Measurements from ENCODE around the gene MYBPHL.

MYBPHL gene

DNA sequence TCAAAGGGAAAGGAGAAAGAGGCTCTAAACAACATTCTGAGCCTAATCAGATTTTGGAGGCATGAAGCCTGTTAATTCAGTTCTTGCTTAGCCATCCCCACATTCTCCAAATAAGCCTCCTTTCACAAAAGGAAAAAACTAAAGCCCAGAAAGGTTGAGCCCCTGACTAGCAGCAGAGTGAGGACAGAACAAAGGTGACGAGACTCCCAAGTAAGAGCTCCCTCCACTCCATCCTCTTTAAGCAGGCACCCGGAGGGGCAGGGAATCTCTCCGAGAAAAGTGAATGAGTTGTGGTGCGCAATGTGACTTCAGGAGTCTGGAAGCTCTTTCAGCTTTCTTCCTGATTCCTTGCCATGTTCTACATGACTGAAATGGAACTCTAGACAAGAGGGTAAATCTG, 43.4 kb upstream of the MYBPHL start:
- no peaks in the 10 kb centered on the region for H3K36me3 ChIP-seq (ENCODE audit: control insufficient read depth, insufficient read depth, low read length)
- TF ChIP-seq, protein P1, sequence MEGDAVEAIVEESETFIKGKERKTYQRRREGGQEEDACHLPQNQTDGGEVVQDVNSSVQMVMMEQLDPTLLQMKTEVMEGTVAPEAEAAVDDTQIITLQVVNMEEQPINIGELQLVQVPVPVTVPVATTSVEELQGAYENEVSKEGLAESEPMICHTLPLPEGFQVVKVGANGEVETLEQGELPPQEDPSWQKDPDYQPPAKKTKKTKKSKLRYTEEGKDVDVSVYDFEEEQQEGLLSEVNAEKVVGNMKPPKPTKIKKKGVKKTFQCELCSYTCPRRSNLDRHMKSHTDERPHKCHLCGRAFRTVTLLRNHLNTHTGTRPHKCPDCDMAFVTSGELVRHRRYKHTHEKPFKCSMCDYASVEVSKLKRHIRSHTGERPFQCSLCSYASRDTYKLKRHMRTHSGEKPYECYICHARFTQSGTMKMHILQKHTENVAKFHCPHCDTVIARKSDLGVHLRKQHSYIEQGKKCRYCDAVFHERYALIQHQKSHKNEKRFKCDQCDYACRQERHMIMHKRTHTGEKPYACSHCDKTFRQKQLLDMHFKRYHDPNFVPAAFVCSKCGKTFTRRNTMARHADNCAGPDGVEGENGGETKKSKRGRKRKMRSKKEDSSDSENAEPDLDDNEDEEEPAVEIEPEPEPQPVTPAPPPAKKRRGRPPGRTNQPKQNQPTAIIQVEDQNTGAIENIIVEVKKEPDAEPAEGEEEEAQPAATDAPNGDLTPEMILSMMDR (IDR thresholded peaks at IDR 0.05; ENCODE audit: insufficient read depth, low read length, poor library complexity, severe bottlenecking): no peak
- H3K4me3 ChIP-seq (replicated peaks; ENCODE audit: low read depth, low read length): no peak overlapping the region
- no peak for DNase-seq (ENCODE audit: extremely low read depth, insufficient read length)
- H3K27me3 ChIP-seq (replicated peaks; ENCODE audit: control insufficient read depth, insufficient read depth, low read length): no peaks in the 10 kb centered on the region

DNA sequence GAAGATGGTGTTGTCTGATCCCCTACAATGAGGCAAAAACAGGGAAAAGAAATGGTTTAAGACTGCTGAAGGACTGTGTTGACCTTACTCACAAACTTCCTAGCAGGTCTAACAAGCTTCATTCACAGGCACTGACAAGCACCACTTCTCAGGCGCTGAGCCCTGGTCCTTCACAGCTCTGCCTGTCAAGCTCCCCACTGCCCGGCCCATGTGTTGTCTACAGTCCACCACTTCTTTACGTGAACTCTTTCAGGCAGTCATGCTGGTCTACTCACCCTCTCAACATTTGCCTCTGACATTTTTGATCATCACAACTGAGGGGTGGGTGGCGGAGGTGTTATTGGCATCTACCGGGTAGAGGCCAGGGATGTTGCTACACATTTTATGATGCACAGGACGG, 40.7 kb upstream of the MYBPHL start:
- H3K4me3 ChIP-seq (replicated peaks; ENCODE audit: low read depth, low read length): no peak overlapping the region
- TF ChIP-seq, protein P1 (IDR thresholded peaks at IDR 0.05; ENCODE audit: insufficient read depth, low read length, poor library complexity, severe bottlenecking): no peak
- H3K27me3 ChIP-seq (replicated peaks; ENCODE audit: control insufficient read depth, insufficient read depth, low read length): no peaks in the 10 kb centered on the region
- H3K36me3 ChIP-seq (ENCODE audit: control insufficient read depth, insufficient read depth, low read length): no peaks in the 10 kb centered on the region
- no peak for DNase-seq (ENCODE audit: extremely low read depth, insufficient read length)

DNA sequence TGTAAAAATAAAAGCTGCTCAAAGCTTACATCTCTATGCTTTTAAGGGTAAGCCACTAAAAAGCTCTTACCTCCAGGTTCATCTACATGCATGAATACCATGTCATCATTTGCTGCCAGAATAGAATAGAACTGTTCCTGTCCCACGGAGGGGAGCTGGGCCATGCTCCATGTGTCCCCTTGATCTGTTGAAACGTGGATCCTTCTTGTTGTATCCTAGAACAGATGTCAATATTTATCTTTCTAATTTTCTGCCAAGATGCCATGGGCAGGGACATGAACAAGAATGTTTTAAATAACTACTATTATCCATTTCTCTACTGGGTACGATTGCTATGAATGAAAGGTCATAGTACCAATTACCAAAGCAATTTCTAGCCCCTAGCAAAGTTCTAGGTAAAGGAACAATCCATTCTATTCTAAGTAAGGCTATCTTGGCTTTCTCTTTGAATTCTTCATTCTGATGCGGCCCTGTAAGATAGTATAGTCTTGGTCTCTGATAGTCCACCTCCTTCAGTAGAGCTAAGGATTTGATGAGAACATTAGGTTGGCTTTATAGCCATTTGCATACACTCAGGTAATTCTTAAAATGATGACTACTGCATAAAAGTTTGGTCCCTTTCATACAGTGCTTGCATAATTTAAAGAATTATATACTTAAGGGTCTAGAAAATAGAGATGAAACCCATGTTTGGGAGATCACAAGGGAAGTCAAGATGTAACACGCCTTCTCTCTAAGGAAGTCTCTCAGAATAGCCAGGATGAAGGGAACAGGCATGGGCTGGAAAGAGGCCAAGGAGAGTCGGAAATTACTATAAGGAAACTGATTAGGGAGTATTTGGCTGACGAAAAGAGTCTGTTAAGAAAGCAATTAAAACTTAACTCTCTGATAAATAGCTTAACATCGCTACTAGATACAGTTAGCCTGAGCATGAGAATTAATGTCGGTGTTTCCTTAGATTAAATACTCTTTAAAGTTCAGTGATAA, 35.4 kb upstream of the MYBPHL start:
- TF ChIP-seq, protein P1 (IDR thresholded peaks at IDR 0.05; ENCODE audit: insufficient read depth, low read length, poor library complexity, severe bottlenecking): no peak
- Histone ChIP-seq H3K4me3 (replicated peaks; ENCODE audit: low read depth, low read length) (no peak overlapping the region), H3K36me3 (ENCODE audit: control insufficient read depth, insufficient read depth, low read length) (no peaks in the 10 kb centered on the region), H3K27me3 (replicated peaks; ENCODE audit: control insufficient read depth, insufficient read depth, low read length) (no peaks in the 10 kb centered on the region)
- DNase-seq (ENCODE audit: extremely low read depth, insufficient read length): no peak

DNA sequence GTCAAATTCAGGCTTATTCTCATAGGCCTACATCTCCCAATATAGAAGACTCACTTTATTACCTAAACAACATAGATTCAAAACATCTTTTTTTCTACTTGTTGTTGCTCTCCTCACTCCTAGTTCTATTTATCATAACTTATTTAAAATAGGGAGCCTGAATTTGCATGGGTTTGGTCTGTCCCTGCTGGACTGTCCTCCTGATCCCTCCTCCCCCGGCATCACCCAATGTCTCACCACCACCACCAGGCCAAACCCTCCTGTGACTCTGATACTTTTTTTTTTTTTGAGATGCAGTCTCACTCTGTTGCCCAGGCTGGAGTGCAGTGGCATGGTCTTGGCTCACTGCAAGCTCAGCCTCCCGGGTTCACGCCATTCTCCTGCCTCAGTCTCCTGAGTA, 31.8 kb upstream of the MYBPHL start:
- H3K4me3 ChIP-seq (replicated peaks; ENCODE audit: low read depth, low read length): no peak overlapping the region
- no peak for DNase-seq (ENCODE audit: extremely low read depth, insufficient read length)
- TF ChIP-seq, protein P1 (IDR thresholded peaks at IDR 0.05; ENCODE audit: insufficient read depth, low read length, poor library complexity, severe bottlenecking): no peak
- H3K36me3 ChIP-seq (ENCODE audit: control insufficient read depth, insufficient read depth, low read length): no peaks in the 10 kb centered on the region
- no peaks in the 10 kb centered on the region for H3K27me3 ChIP-seq (replicated peaks; ENCODE audit: control insufficient read depth, insufficient read depth, low read length)

DNA sequence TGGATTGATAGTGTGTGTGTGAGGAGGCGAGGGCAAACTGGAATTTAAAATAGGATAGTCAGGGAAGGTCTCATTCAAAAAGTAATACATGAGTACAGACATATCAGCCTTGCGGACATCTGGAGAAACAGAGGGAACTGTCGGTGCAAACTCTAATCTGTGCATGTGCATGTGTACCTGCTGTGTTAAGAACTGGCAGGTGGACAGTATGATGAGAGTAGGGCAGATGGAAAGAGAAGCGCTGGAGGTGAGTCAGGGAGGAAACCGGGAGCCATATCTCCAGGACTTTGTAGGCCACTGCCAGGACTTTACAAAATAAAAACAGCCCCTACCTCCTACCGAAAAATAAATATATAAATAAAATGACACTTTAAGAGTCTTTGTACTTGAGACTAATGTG, 31.3 kb upstream of the MYBPHL start:
- no peak for DNase-seq (ENCODE audit: extremely low read depth, insufficient read length)
- TF ChIP-seq, protein P1 (IDR thresholded peaks at IDR 0.05; ENCODE audit: insufficient read depth, low read length, poor library complexity, severe bottlenecking): no peak
- no peaks in the 10 kb centered on the region for H3K36me3 ChIP-seq (ENCODE audit: control insufficient read depth, insufficient read depth, low read length)
- H3K4me3 ChIP-seq (replicated peaks; ENCODE audit: low read depth, low read length): no peak overlapping the region
- no peaks in the 10 kb centered on the region for H3K27me3 ChIP-seq (replicated peaks; ENCODE audit: control insufficient read depth, insufficient read depth, low read length)
